Karpas-422 (cell line): ENCODE measurements around the gene PMM2. TPM values are rescaled to one million over a fixed set of nuclear protein-coding genes. Genes with fewer than 3 reads are reported as not detected.
"Not testable (repeated sequence)": the region's sequence is repeated elsewhere in the genome, so short reads cannot be mapped to it uniquely, and the experiment has no call there.

Experiments
- DNase-seq: peaks from one replicate; pipeline ENCODE4 v3.0.0-alpha.2; 2015
- H2AFZ ChIP-seq: fragments of 200-600 bp; sonication (generic); 2 replicates; pipeline ENCODE4 v1.6.1; 2014; ENCODE audit warnings: antibody characterized with exemption, low read length, mixed read lengths
- H3K27ac ChIP-seq: fragments of 200-600 bp; sonication (generic); 2 replicates; pipeline ENCODE4 v1.5.1; 2014; ENCODE audit warnings: mild to moderate bottlenecking, low read length, moderate library complexity
- H3K27me3 ChIP-seq: fragments of 200-600 bp; sonication (generic); 2 replicates; pipeline ENCODE4 v1.6.1; 2014; ENCODE audit warnings: low read length, mixed read lengths
- H3K36me3 ChIP-seq: fragments of 200-600 bp; sonication (generic); 2 replicates; pipeline ENCODE4 v1.6.1; 2014; ENCODE audit warnings: low read length, mixed read lengths; ENCODE audit not compliant: insufficient read depth
- H3K4me1 ChIP-seq: fragments of 200-600 bp; sonication (generic); 2 replicates; pipeline ENCODE4 v1.6.1; 2014; ENCODE audit warnings: mild to moderate bottlenecking, low read length, mixed read lengths
- H3K4me2 ChIP-seq: fragments of 200-600 bp; sonication (generic); 2 replicates; pipeline ENCODE4 v1.6.1; 2014; ENCODE audit warnings: low read length, low read depth, mild to moderate bottlenecking; ENCODE audit not compliant: poor library complexity, severe bottlenecking
- H3K4me3 ChIP-seq: fragments of 200-600 bp; sonication (generic); 2 replicates; pipeline ENCODE4 v1.5.1; 2014; ENCODE audit warnings: mild to moderate bottlenecking, antibody characterized with exemption, low read length, mixed read lengths
- H3K79me2 ChIP-seq: fragments of 200-600 bp; sonication (generic); 2 replicates; pipeline ENCODE4 v1.6.1; 2014; ENCODE audit warnings: mild to moderate bottlenecking, low read length, mixed read lengths
- H3K9ac ChIP-seq: fragments of 200-600 bp; sonication (generic); 2 replicates; pipeline ENCODE4 v1.6.0; 2014; ENCODE audit warnings: low read length
- H3K9me2 ChIP-seq: fragments of 200-600 bp; sonication (generic), shearing (Covaris generic); replicated peaks from 2 replicates; pipeline ENCODE4 v1.6.0; 2014; ENCODE audit warnings: mild to moderate bottlenecking, low read length, moderate library complexity; ENCODE audit not compliant: insufficient read depth
- H3K9me3 ChIP-seq: fragments of 300-700, 200-600 bp; sonication (generic); 2 replicates; pipeline ENCODE4 v1.6.1; 2014; ENCODE audit warnings: low read length, mixed read lengths
- H4K20me1 ChIP-seq: fragments of 200-600 bp; sonication (generic); 2 replicates; pipeline ENCODE4 v1.6.1; 2014; ENCODE audit warnings: mild to moderate bottlenecking, antibody characterized with exemption, low read length, low read depth; ENCODE audit not compliant: insufficient read depth
- total RNA-seq: library from RNA; depleted of rRNA; stranded (reverse); fragments of >200 nt; shearing (Covaris generic); gene quantifications from 2 replicates; pipeline ENCODE4 v1.2.3, GENCODE V29; 2014; ENCODE audit warnings: low replicate concordance; rRNA removed

Gene PMM2
- 26.5 and 27.1 TPM in 2 replicates for total RNA-seq

DNA sequence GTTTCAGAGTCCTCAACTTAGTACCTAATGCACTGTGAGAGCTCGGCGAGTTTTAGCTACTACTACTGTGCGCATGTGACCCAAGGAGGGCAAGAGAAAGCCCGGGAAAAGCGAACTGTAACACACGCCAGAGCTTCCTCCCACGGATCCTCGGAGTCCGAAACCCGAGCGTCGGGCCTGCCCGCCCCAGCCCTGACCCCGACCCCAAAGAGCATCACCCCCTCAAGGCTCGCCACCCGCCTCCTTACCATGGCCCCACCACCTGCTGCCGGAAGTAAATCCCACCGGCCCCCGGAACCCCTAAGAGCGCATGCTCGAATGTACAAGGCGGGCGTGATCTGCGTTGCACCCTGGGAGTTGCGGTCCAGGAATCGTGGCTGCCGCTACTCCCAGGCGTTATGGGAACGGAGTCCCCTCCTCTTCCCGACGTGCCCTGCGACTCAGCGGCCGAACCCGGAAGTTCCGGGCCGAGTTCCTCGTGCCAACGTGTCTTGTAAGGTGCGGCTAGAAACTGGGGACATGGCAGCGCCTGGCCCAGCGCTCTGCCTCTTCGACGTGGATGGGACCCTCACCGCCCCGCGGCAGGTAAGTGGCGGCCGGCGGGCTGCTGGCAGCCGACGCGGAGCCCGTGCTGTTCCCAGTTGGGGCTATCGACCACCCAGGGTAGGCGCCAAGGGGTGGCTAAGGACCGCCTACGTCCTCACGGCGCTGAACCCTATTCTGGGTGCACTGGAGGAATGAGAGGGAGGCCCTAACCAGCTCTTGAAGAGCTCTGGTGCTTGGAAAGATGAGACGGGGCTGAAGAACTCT is at the start of gene PMM2, which contains the start of gene TMEM186:
Gene PMM2, plus strand, starts transcription at position 476 of the 810 bp plus-strand sequence. Its CDS starts 44 bp downstream, at position 520.
Gene TMEM186, minus strand, starts transcription at position 276 of the 810 bp plus-strand sequence. Its CDS starts 25 bp downstream, at position 251.
- peak within 1 kb of the TSS; percentile 87 for H3K4me2 ChIP-seq
- H3K4me1 ChIP-seq: peaks cover 24% of the 10 kb centered on the region
- H3K79me2 ChIP-seq: peaks cover 60% of the 10 kb centered on the region
- H2AFZ ChIP-seq: peak within 1 kb of the TSS; percentile 53; the same call in 1 of the 2 replicates
- H3K36me3 ChIP-seq: peaks cover 4% of the 10 kb centered on the region; the same call in 1 of the 2 replicates
- DNase-seq: peak; percentile 99
- H4K20me1 ChIP-seq: peaks cover 9% of the 10 kb centered on the region
- H3K9me2 ChIP-seq: no peaks in the 10 kb centered on the region
- peak within 1 kb of the TSS; percentile 91 for H3K9ac ChIP-seq
- H3K9me3 ChIP-seq: no peaks in the 10 kb centered on the region
- peak within 1 kb of the TSS; percentile 74 for H3K4me3 ChIP-seq
- no peaks in the 10 kb centered on the region for H3K27me3 ChIP-seq
- peak within 1 kb of the TSS; percentile 41; the same call in 1 of the 2 replicates for H3K27ac ChIP-seq

DNA sequence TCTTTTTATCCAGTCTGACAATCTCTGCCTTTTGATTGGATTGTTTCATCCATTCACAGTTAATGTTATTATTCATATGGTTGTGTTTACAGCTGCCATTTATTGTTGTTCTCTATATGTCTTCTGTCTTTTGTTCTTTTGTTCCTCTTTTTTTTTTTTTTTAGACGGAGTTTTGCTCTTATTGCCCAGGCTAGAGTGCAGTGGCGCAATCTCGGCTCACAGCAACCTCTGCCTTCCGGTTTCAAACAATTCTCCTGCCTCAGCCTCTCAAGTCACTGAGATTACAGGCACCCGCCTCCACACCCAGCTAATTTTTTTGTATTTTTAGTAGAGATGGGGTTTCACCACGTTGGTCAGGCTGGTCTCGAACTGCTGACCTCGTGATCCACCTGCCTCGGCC is 48.7 kb upstream of the PMM2 start:
- H3K4me2 ChIP-seq, H3K27ac ChIP-seq, H3K79me2 ChIP-seq, H2AFZ ChIP-seq, H3K9ac ChIP-seq, H4K20me1 ChIP-seq, H3K9me3 ChIP-seq, H3K4me1 ChIP-seq, H3K4me3 ChIP-seq, H3K27me3 ChIP-seq, H3K36me3 ChIP-seq, H3K9me2 ChIP-seq, DNase-seq: not testable (repeated sequence)

DNA sequence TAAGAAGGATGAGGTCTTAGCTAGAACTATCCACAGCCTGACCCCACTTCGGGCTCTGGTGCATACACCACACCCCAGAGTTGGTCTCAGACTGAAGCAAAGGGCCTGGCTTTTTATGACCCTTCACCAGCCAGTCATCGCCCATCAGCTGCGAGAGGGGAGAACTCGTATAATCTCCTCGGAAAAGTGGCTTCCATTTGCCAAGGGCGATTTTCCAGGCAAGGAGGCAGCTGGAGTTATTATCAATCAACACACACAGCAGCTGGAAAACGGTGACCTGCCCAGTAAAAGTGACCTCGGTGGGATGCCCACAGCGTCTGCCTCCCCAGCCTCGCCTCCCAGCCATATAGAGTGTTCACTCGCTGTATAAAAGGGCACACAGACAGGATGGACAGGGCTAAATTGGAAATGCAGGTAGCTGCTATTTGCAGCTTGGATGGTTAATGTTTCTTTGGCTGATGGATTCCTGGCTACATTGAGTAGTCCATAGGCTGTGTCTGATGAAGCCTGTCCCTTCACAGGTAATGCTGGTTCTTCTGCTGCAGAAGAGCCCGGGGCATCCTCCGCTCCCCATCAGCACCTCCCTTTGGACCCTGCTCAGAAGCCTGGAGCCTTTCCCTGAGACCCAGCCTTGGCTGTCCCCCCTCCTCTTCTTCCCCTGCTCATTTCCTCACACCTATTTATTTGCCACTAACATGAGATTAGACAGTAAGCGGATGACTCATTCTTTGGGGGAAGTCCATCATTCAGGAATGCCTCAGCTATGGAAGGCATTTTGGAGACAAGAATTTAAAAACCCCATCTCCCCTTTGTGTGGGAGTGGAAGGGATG is 45.9 kb upstream of the PMM2 start:
- no peak overlapping the region for H3K9ac ChIP-seq
- no peak overlapping the region for H3K27ac ChIP-seq
- H2AFZ ChIP-seq: no peak overlapping the region
- no peaks in the 10 kb centered on the region for H3K79me2 ChIP-seq
- no peaks in the 10 kb centered on the region for H3K9me3 ChIP-seq
- no peaks in the 10 kb centered on the region for H3K9me2 ChIP-seq
- no peaks in the 10 kb centered on the region for H3K27me3 ChIP-seq
- DNase-seq: no peak
- H3K4me3 ChIP-seq: no peak overlapping the region
- no peaks in the 10 kb centered on the region for H3K4me1 ChIP-seq
- H3K4me2 ChIP-seq: no peak overlapping the region
- no peaks in the 10 kb centered on the region for H4K20me1 ChIP-seq
- H3K36me3 ChIP-seq: no peaks in the 10 kb centered on the region

DNA sequence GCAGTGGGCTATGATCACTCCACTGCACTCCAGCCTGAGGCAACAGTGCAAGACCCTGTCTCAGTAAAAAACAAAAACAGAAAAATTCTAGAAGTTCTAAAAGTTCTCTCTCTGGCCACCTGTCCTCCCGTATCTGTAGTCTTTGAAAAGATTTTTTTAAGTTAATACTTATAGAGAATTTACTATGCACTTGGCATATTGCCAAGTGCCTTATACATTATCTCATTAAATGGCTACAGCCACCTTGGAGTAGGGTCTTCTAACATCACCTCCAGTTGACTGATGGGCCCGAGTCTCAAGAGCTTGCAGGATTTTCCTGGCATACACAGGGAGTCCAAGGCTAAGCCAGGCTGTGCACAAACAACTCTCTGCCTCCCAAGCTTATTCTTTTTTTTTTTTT is 44.9 kb upstream of the PMM2 start:
- no peak overlapping the region for H3K27ac ChIP-seq
- no peak overlapping the region for H2AFZ ChIP-seq
- no peaks in the 10 kb centered on the region for H3K4me1 ChIP-seq
- no peak overlapping the region for H3K9ac ChIP-seq
- H3K4me3 ChIP-seq: no peak overlapping the region
- no peaks in the 10 kb centered on the region for H3K36me3 ChIP-seq
- H3K9me3 ChIP-seq: no peaks in the 10 kb centered on the region
- no peaks in the 10 kb centered on the region for H3K9me2 ChIP-seq
- DNase-seq: no peak
- no peak overlapping the region for H3K4me2 ChIP-seq
- no peaks in the 10 kb centered on the region for H3K27me3 ChIP-seq
- H3K79me2 ChIP-seq: no peaks in the 10 kb centered on the region
- no peaks in the 10 kb centered on the region for H4K20me1 ChIP-seq

DNA sequence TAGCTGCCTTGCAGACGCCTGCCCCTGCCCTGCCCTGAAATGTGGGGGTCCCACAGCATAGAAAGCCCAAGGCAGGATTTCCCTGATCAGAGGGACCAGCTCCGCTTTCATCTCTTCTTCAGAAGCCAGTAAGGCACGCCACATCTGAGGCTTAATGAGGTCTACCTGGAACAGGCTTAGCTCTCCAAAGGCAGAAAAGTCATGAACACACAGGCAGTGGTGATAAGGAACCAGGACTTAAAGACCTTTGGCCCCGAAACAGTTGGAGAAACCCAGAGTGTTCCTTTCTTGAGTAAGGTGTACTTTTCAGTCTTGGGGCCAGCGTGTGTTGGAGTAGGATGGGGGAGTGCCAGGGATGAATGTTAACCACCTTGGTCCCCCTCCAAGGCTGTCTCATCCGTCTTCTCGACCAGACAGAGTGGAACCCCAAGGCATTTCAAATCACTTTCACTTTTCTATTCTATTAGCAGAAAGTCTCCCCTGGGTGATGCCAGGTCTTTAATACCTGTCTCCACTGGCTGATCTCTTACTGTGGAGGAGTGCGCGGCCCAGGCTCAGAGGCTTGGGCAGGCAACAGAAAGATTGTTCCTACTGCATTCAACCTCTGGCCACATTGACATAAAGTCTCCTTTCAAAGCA is 44.1 kb upstream of the PMM2 start:
- H3K4me1 ChIP-seq: no peaks in the 10 kb centered on the region
- no peak overlapping the region for H2AFZ ChIP-seq
- H3K4me3 ChIP-seq: no peak overlapping the region
- H4K20me1 ChIP-seq: no peaks in the 10 kb centered on the region
- no peak overlapping the region for H3K4me2 ChIP-seq
- H3K27me3 ChIP-seq: no peaks in the 10 kb centered on the region
- no peak for DNase-seq
- H3K79me2 ChIP-seq: no peaks in the 10 kb centered on the region
- H3K9me2 ChIP-seq: no peaks in the 10 kb centered on the region
- no peak overlapping the region for H3K27ac ChIP-seq
- H3K9me3 ChIP-seq: no peaks in the 10 kb centered on the region
- no peak overlapping the region for H3K9ac ChIP-seq
- H3K36me3 ChIP-seq: no peaks in the 10 kb centered on the region

DNA sequence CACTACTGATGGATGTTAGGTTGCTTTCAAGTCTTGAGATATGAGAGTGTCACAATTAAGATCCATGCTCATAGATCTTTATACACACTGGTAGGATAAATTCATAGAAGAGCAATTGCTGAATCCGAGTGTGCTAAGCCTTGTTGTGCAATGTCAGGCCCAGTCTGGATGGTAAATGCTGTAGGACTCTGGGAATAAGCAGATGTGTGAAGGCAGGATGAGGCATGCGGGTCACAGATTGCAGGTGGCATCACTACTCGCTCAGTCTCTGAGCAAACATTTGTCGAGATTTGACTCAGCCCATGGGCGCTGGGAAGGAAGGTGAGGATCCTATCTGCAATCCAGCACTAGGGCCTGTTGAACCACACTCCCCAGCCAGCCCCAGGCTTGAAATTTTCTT is 40.9 kb upstream of the PMM2 start:
- no peak overlapping the region for H3K27ac ChIP-seq
- H2AFZ ChIP-seq: no peak overlapping the region
- H3K9me3 ChIP-seq: no peaks in the 10 kb centered on the region
- no peak for DNase-seq
- no peaks in the 10 kb centered on the region for H3K4me1 ChIP-seq
- H3K79me2 ChIP-seq: no peaks in the 10 kb centered on the region
- no peaks in the 10 kb centered on the region for H3K36me3 ChIP-seq
- no peaks in the 10 kb centered on the region for H3K27me3 ChIP-seq
- H3K4me3 ChIP-seq: no peak overlapping the region
- no peaks in the 10 kb centered on the region for H3K9me2 ChIP-seq
- H3K9ac ChIP-seq: no peak overlapping the region
- no peak overlapping the region for H3K4me2 ChIP-seq
- H4K20me1 ChIP-seq: no peaks in the 10 kb centered on the region

DNA sequence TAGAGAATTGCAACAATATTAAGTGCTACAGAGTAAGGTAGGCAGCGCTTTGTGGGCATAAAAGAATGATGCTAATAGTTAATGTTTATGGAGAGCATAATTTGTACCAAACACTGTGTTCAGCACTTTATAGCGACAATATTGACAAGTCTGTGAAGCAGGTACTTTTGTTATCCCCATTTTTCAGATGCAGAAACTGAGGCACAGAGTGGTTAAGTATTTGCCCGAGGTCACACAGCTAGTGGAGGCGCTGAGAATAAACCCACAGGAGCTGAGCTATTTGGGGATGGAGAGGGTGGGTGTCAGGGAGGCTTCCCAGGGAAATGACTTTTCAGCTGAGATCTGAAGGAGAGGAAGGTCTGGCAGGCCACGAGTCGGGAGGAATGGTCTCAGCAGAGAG is 39.6 kb upstream of the PMM2 start:
- H3K9me2 ChIP-seq: no peaks in the 10 kb centered on the region
- no peak overlapping the region for H3K4me2 ChIP-seq
- H2AFZ ChIP-seq: no peak overlapping the region
- H3K4me3 ChIP-seq: no peak overlapping the region
- no peaks in the 10 kb centered on the region for H3K9me3 ChIP-seq
- no peaks in the 10 kb centered on the region for H3K27me3 ChIP-seq
- no peak for DNase-seq
- no peaks in the 10 kb centered on the region for H4K20me1 ChIP-seq
- no peaks in the 10 kb centered on the region for H3K79me2 ChIP-seq
- H3K4me1 ChIP-seq: no peaks in the 10 kb centered on the region
- no peak overlapping the region for H3K27ac ChIP-seq
- no peaks in the 10 kb centered on the region for H3K36me3 ChIP-seq
- H3K9ac ChIP-seq: no peak overlapping the region

DNA sequence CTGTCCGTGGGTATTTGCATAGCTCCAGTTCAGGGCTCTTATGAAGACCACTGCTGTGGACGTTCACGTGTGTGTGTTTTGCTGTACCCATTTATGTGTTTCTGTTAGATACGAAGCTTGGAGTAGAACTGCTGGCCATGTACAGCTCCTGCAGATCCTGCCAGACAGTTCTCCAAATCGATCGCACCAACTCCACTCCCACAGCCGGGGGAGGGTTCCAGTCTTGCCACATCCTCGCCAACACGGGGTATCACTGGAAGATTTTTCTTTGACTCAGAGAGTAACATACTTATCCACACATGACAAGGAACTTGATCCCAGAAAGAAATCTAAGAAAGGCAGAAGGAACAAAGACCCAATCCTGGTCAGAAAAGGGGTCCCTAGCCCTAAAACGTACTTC is 37.6 kb upstream of the PMM2 start:
- H3K36me3 ChIP-seq: no peaks in the 10 kb centered on the region
- H3K4me3 ChIP-seq: no peak overlapping the region
- H3K4me1 ChIP-seq: no peaks in the 10 kb centered on the region
- no peaks in the 10 kb centered on the region for H3K27me3 ChIP-seq
- no peak for DNase-seq
- no peak overlapping the region for H2AFZ ChIP-seq
- no peak overlapping the region for H3K27ac ChIP-seq
- H4K20me1 ChIP-seq: no peaks in the 10 kb centered on the region
- H3K4me2 ChIP-seq: no peak overlapping the region
- no peaks in the 10 kb centered on the region for H3K9me3 ChIP-seq
- no peak overlapping the region for H3K9ac ChIP-seq
- no peaks in the 10 kb centered on the region for H3K79me2 ChIP-seq
- no peaks in the 10 kb centered on the region for H3K9me2 ChIP-seq
